Measurements from ENCODE around the gene NOX3. TPM values are rescaled to one million over a fixed set of nuclear protein-coding genes. Genes with fewer than 3 reads are reported as not detected.
"Not testable (repeated sequence)": the region's sequence is repeated elsewhere in the genome, so short reads cannot be mapped to it uniquely, and the experiment has no call there.

Gene NOX3
- polyA plus RNA-seq, 12 donors = not detected

DNA sequence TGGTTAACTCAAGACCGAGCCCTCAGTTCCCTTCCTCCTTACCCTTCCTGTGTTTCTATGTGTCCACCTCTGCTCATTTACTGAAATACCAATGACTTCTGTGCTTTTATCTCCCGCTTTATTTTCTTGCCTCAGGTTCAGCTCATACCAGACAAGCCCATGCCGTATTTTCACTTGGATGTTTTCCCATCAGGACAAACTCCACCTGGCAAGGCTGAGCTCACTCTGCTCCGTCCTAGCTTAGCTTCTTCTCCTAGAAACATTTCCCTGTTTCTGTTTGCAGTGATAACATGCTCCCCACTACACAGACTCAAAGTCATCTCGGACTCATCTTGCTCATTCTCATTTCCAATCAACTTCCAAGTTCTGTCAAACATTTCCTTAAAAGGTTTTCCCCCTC, 84.4 kb downstream of the NOX3 start:
- DNase-seq = no peak

DNA sequence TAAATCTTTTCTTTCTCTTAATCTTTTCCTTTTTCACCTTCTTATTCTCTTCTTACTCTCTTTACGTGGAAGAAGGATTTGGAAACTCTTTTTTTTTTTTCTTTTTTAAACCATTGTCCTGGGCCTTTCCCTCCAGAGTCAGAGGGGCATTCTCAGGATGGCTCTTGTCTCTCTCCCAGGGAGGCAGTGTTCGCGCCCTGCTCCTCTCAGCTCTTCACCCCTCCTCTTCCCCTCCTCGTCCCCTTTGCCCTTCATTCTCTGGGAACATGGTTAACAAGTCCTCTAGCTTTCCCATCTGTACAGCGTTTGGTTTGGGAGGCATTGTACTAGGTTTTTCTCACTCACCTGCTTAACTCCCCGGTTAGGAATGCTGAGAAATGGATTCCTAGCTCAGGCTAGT, 89.3 kb downstream of the NOX3 start:
- DNase-seq = no peak

DNA sequence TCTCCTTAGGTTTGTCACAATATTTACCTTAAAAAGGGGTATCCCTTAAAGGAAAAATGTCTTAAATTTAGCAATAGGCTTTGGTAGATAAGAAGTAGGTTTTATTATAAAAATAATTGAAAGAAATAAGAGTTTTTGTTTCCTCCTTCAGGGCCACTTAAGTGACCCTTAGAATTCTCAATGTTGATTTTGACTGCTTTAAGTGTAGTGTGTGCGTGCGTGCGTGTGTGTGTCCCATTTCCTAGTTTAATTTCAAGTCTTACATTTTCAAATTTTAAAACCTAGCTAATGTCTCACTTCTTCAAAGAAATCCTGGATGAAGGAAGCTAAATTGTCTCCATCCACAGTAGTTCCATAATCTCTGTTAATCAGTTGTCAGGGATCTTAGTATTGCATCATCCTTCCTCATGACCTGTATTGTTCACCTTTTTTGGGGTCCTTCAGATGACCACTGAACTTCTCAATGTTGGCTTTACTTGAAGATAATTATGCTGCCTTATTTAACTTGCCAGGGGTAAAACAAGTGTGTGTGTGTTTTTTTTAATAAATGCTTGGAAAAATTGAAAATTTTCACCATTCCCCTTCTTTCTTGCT, 90.7 kb downstream of the NOX3 start:
- no peak for DNase-seq

DNA sequence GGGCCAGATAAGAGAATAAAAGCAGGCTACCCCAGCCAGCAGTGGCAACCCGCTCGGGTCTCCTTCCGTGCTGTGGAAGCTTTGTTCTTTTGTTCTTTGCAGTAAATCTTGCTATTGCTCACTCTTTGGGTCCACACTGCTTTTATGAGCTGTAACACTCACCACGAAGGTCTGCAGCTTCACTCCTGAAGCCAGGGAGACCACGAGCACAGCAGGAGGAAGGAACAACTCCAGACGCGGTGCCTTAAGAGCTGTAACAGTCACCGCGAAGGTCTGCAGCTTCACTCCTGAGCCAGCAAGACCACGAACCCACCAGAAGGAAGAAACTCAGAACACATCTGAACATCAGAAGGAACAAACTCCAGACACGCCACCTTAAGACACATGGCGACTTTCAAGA, 91.6 kb downstream of the NOX3 start:
- DNase-seq = not testable (repeated sequence)

GRCh38 chr6:155362968-155363632, 92.5 kb downstream of the NOX3 start:
- not testable (repeated sequence) for DNase-seq

- DNase-seq = no peak
These were observed 101.5 kb downstream of the NOX3 start for GRCh38 chr6:155354167-155354566.

- no peak for DNase-seq
These were observed 102.8 kb downstream of the NOX3 start for GRCh38 chr6:155352811-155353210.

- no peak for DNase-seq
These were observed 103.6 kb downstream of the NOX3 start for GRCh38 chr6:155352130-155352420.

DNA sequence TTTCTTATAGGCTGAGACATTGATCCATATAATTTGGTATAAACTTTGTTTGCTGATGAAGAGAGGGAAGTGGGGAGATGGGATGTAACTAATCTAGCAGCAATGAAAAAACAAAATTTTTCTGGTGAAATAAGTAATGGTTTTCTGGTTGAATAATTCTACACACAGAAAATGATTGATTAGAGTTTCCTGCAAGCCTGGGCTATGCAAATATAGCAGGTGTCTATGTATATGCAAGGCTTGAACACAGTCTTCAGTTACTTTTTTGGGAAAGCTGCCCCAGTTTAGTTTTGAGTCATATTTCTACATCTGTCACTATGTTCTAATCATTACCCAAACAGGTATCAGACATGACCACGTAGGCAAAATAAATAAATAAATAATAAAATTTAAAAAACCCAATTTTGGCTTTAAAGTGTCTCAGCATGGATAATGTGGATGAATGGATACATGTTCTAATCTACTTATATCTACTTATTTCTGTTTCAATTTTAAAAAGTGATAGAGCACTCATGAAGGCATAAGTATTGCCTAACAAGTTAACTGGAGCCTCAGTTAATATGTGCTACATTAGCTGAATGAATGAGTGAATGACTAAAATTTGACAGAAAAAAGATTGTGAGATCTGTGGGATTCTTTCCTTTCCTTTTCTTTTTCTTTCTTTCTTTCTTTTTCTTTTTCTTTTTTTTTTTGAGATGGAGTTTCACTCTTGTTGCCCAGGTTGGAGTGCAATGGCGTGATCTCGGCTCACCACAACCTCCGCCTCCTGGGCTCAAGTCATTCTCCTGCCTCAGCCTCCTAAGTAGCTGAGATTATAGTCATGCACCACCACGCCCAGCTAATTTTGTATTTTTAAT, 104.1 kb downstream of the NOX3 start:
- DNase-seq = no peak

DNA sequence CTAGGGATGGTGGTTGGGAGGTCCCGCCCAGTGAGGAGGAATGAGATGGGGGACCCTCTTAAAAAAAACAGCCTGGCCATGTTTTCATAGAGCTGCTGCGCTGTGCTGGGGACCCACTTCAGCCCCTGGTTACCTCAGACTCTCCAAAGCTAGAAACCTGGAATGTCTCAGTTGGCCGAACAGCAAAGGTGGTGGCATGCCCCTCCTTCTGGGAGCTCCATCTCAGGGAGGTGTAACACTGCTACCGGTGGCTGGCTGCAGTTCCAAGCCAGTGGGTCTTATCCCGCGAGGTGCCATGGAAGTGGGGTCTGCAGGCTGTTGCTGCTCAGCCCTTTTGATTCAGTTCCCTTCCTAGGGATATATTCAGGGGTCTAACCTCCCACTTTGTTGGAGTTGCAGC, 105.7 kb downstream of the NOX3 start:
- DNase-seq = no peak

DNA sequence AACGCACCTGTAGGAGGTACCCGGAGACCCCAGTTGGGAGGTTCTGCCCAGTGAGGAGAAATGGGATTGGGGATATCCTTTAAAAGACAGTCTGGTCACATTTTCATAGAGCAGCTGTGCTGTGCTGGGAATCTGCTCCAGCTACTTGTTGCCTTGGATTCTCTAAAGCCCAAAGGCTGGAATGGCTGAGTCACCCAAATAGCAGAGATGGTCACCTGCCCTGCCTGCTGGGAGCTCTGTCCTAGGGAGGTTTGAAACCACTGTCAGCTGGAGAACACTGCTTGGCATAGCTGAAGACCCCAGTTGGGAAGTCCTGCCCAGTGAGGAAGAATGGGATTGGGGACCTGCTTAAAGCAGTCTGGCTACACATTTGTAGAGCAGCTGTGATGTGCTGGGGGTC, 106.5 kb downstream of the NOX3 start:
- no peak for DNase-seq

GRCh38 chr6:155347800-155348199, 107.8 kb downstream of the NOX3 start:
- no peak for DNase-seq

- DNase-seq = no peak
These were observed 108.7 kb downstream of the NOX3 start for GRCh38 chr6:155346957-155347356.

Other genes with a start within 250 kb of the NOX3 start
- gene CLDN20, start 191.8 kb downstream of the NOX3 start, polyA plus RNA-seq (ENCODE audit: insufficient read length in 12 of 12) = 1 to 10 TPM in 4 of 12 donors, under 1 TPM in 6, not detected in 2; 0.09 to 1.5 (median 0.68) TPM
- 10 to 100 TPM in 11 of 12 donors, not detected in 1; 10.6 to 18.1 (median 12.8) TPM for gene TFB1M, start 141.4 kb downstream of the NOX3 start, polyA plus RNA-seq (ENCODE audit: insufficient read length in 12 of 12)